ENCODE measurements around the gene COL18A1.

COL18A1 gene

DNA sequence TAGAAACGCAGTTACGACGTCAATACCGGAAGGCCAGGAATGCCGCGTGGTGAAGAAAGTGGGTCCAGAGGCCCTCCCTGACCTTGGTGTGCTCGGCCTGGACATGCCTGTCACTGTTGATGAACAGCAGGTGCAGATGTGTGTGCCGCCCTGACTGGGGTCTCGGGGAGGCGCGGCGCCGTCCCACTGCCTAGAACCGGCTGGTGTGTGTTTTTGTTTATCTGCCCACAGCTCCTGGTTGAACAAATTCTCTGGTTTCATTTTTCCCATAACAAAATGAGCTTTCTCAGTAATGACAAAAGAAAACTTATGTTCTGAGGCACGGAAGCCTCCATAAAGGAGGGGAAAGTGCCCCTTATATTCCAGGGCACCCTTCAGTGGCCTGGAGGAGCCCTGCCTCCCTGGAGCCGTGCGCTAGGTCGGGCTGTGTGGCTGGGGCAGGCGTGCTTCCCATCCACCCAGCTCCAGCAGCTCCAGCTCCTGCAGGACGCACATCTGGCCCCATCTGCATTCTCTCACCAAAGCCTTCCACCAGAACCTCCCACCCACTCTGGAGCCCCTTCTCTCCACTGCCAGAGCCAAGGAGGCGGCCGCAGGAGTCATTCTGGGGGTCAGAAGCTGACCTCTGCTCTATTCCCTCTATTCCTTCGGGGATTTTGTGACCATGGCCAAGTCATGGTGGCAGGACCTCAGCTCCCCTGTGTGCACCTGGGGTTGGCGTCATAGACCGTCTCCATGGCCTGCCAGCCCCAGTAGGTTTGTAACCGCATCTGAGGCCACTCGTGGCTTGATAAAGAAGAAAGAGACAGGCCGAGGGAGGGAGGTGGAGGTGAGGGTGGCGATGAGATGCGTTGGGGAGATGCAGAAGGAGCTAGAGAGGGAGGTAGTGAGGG, 20.1 kb upstream of the COL18A1 start:
- no peak for TF ChIP-seq ZFP3 (CRISPR knock-in tag; IDR thresholded peaks at IDR 0.05)
- TF ChIP-seq, protein P1, sequence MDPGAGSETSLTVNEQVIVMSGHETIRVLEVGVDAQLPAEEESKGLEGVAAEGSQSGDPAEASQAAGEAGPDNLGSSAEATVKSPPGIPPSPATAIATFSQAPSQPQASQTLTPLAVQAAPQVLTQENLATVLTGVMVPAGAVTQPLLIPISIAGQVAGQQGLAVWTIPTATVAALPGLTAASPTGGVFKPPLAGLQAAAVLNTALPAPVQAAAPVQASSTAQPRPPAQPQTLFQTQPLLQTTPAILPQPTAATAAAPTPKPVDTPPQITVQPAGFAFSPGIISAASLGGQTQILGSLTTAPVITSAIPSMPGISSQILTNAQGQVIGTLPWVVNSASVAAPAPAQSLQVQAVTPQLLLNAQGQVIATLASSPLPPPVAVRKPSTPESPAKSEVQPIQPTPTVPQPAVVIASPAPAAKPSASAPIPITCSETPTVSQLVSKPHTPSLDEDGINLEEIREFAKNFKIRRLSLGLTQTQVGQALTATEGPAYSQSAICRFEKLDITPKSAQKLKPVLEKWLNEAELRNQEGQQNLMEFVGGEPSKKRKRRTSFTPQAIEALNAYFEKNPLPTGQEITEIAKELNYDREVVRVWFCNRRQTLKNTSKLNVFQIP (CRISPR knock-in tag; IDR thresholded peaks at IDR 0.05; ENCODE audit: borderline replicate concordance, low read depth), result no peak
- TF ChIP-seq TCF4 (CRISPR knock-in tag; IDR thresholded peaks at IDR 0.05; ENCODE audit: borderline replicate concordance), result no peak
- TF ChIP-seq ARNTL (CRISPR knock-in tag; IDR thresholded peaks at IDR 0.05; ENCODE audit: borderline replicate concordance, low read depth), result no peak
- no peak for TF ChIP-seq ZC3H10 (CRISPR knock-in tag; IDR thresholded peaks at IDR 0.05)
- no peak for TF ChIP-seq ZNF70 (CRISPR knock-in tag; IDR thresholded peaks at IDR 0.05)
- no peak for TF ChIP-seq ISL1 (CRISPR knock-in tag; IDR thresholded peaks at IDR 0.05)
- no peak for TF ChIP-seq PPARA (CRISPR knock-in tag; IDR thresholded peaks at IDR 0.05; ENCODE audit: borderline replicate concordance)
- TF ChIP-seq OSR1 (CRISPR knock-in tag; IDR thresholded peaks at IDR 0.05), result no peak
- ATAC-seq, result no peak

DNA sequence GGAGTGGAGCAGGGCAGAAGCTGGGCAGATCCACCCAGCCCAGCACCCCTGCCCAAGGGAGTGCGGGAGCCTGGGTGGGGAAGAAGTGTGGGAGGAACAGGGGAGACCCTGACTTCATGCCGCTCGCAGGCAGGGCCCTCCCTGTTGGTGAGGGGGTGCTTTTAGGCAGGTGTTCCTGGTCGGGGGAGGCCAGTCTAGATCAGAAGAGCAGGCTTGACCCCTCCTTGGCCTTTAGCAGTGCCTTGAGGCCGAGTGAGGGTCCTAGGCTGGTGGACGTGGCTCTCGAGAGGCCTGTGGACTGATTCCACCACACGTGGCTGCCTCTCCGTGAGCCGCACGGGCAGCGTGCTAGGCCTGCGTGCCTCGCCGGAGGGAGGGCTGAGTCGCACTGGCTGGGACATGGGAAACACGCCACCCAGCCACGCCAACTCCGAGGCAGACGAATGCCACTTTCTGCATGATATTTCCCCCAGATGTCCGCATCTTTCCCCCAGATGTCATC, 19.4 kb upstream of the COL18A1 start:
- no peak for ATAC-seq
- TF ChIP-seq, protein P2, sequence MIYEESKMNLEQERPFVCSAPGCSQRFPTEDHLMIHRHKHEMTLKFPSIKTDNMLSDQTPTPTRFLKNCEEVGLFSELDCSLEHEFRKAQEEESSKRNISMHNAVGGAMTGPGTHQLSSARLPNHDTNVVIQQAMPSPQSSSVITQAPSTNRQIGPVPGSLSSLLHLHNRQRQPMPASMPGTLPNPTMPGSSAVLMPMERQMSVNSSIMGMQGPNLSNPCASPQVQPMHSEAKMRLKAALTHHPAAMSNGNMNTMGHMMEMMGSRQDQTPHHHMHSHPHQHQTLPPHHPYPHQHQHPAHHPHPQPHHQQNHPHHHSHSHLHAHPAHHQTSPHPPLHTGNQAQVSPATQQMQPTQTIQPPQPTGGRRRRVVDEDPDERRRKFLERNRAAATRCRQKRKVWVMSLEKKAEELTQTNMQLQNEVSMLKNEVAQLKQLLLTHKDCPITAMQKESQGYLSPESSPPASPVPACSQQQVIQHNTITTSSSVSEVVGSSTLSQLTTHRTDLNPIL (CRISPR knock-in tag; IDR thresholded peaks at IDR 0.05; ENCODE audit: low read depth), result no peak
- TF ChIP-seq ZNF8 (CRISPR knock-in tag; IDR thresholded peaks at IDR 0.05) (no peak), ISL1 (CRISPR knock-in tag; IDR thresholded peaks at IDR 0.05) (no peak), RARB (CRISPR knock-in tag; IDR thresholded peaks at IDR 0.05) (no peak), TCF4 (CRISPR knock-in tag; IDR thresholded peaks at IDR 0.05; ENCODE audit: borderline replicate concordance) (no peak), ZFP30 (CRISPR knock-in tag; IDR thresholded peaks at IDR 0.05) (no peak), ZNF565 (CRISPR knock-in tag; conservative IDR thresholded peaks at IDR 0.05; ENCODE audit: low read depth) (no peak), BACH2 (CRISPR knock-in tag; IDR thresholded peaks at IDR 0.05; ENCODE audit: borderline replicate concordance) (no peak), ZNF70 (CRISPR knock-in tag; IDR thresholded peaks at IDR 0.05) (no peak), GLIS3 (CRISPR knock-in tag; IDR thresholded peaks at IDR 0.05) (no peak), TOX (CRISPR knock-in tag; IDR thresholded peaks at IDR 0.05; ENCODE audit: borderline replicate concordance) (no peak)

DNA sequence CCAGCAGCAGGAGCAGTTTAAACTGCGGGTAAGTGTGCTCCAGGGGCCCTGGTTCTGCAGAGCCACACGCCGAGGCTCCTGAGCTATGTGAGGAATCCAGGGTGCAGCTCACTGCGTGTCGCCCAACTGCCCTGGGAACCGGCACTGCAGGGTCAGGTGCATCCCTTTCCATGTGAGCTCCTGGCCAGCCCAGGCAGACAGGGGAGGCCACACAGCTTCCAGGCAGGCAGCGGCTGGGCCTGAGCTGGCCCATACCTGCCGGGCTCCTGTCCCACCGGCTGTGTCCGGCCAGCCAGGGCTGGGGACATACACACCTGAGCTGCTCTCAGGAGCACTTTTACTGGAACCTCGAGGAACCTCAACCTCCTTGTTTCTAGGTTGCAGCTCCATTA, 18.6 kb upstream of the COL18A1 start:
- ATAC-seq, result no peak
- TF ChIP-seq SNAI2 (CRISPR knock-in tag; IDR thresholded peaks at IDR 0.05), result no peak
- TF ChIP-seq, protein P1 (CRISPR knock-in tag; IDR thresholded peaks at IDR 0.05; ENCODE audit: borderline replicate concordance, low read depth), result no peak
- TF ChIP-seq ISL1 (CRISPR knock-in tag; IDR thresholded peaks at IDR 0.05), result no peak
- TF ChIP-seq, protein P3, sequence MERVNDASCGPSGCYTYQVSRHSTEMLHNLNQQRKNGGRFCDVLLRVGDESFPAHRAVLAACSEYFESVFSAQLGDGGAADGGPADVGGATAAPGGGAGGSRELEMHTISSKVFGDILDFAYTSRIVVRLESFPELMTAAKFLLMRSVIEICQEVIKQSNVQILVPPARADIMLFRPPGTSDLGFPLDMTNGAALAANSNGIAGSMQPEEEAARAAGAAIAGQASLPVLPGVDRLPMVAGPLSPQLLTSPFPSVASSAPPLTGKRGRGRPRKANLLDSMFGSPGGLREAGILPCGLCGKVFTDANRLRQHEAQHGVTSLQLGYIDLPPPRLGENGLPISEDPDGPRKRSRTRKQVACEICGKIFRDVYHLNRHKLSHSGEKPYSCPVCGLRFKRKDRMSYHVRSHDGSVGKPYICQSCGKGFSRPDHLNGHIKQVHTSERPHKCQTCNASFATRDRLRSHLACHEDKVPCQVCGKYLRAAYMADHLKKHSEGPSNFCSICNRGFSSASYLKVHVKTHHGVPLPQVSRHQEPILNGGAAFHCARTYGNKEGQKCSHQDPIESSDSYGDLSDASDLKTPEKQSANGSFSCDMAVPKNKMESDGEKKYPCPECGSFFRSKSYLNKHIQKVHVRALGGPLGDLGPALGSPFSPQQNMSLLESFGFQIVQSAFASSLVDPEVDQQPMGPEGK (CRISPR knock-in tag; IDR thresholded peaks at IDR 0.05; ENCODE audit: borderline replicate concordance), result no peak
- TF ChIP-seq, protein P2 (CRISPR knock-in tag; IDR thresholded peaks at IDR 0.05; ENCODE audit: low read depth), result no peak
- no peak for TF ChIP-seq PPARA (CRISPR knock-in tag; IDR thresholded peaks at IDR 0.05; ENCODE audit: borderline replicate concordance)
- TF ChIP-seq CSDC2 (CRISPR knock-in tag; IDR thresholded peaks at IDR 0.05), result no peak
- no peak for TF ChIP-seq ZC3H10 (CRISPR knock-in tag; IDR thresholded peaks at IDR 0.05)
- TF ChIP-seq GLIS3 (CRISPR knock-in tag; IDR thresholded peaks at IDR 0.05), result no peak
- no peak for TF ChIP-seq OSR1 (CRISPR knock-in tag; IDR thresholded peaks at IDR 0.05)
- TF ChIP-seq TOX (CRISPR knock-in tag; IDR thresholded peaks at IDR 0.05; ENCODE audit: borderline replicate concordance), result no peak
- TF ChIP-seq, protein P4, sequence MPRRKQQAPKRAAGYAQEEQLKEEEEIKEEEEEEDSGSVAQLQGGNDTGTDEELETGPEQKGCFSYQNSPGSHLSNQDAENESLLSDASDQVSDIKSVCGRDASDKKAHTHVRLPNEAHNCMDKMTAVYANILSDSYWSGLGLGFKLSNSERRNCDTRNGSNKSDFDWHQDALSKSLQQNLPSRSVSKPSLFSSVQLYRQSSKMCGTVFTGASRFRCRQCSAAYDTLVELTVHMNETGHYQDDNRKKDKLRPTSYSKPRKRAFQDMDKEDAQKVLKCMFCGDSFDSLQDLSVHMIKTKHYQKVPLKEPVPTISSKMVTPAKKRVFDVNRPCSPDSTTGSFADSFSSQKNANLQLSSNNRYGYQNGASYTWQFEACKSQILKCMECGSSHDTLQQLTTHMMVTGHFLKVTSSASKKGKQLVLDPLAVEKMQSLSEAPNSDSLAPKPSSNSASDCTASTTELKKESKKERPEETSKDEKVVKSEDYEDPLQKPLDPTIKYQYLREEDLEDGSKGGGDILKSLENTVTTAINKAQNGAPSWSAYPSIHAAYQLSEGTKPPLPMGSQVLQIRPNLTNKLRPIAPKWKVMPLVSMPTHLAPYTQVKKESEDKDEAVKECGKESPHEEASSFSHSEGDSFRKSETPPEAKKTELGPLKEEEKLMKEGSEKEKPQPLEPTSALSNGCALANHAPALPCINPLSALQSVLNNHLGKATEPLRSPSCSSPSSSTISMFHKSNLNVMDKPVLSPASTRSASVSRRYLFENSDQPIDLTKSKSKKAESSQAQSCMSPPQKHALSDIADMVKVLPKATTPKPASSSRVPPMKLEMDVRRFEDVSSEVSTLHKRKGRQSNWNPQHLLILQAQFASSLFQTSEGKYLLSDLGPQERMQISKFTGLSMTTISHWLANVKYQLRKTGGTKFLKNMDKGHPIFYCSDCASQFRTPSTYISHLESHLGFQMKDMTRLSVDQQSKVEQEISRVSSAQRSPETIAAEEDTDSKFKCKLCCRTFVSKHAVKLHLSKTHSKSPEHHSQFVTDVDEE (CRISPR knock-in tag; IDR thresholded peaks at IDR 0.05), result no peak
- TF ChIP-seq TCF4 (CRISPR knock-in tag; IDR thresholded peaks at IDR 0.05; ENCODE audit: borderline replicate concordance), result no peak
- TF ChIP-seq ZNF565 (CRISPR knock-in tag; conservative IDR thresholded peaks at IDR 0.05; ENCODE audit: low read depth), result no peak
- no peak for TF ChIP-seq BACH2 (CRISPR knock-in tag; IDR thresholded peaks at IDR 0.05; ENCODE audit: borderline replicate concordance)
- no peak for TF ChIP-seq ZNF70 (CRISPR knock-in tag; IDR thresholded peaks at IDR 0.05)
